ENCODE results near the gene TCEAL2.
"Not testable (repeated sequence)": the region's sequence is repeated elsewhere in the genome, so short reads cannot be mapped to it uniquely, and the experiment has no call there.

TCEAL2 gene

DNA sequence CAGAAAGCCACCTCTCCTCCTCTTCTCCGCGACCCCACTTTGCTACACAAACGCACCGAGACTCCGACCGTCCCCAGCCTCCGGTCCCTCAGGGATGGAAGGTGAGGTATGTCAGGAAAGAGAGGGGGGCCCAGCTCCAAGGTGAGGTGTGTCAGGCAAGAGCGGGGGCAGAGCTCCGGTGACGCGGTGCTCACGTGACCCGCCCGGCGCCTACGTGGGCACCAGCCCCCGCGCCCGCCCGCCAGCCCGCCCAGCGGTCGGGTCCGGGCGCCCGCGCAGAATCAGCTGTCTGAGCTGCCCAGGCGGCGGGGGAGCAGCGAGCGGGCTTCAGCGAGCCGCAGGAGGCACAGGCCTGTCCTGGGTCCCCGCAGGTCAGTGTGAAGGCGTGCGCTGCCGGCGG lies at the start of gene TCEAL2:
TCEAL2 (plus strand) TSS at position 244 of the 400 bp plus-strand sequence. CDS start 1,152 bp downstream, outside the sequence.
- in situ Hi-C loops (cut with HindIII; ENCODE audit: low sequenced_read_pairs), result not testable (repeated sequence)

DNA sequence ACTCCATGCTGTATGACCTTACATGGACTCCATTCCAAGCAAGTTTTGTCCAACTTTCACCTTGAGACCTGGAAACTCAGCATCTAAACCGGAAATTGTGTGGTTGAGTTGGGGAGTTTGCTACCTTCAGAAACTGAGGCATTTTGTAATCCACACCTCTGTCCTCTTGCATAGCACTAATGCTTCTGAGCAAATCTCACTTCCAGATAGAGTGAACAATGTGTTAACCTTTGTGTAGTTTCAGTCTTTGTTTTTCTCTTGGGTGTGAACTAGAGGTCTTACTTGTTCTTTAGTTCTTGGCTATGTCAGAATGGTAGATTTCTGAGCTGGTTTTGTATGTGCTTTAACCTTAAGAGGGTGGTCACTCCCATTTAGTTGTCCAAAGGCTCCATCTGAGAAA lies 48.1 kb upstream of the TCEAL2 start:
- in situ Hi-C loops (cut with HindIII; ENCODE audit: low sequenced_read_pairs), result no loop called here

DNA sequence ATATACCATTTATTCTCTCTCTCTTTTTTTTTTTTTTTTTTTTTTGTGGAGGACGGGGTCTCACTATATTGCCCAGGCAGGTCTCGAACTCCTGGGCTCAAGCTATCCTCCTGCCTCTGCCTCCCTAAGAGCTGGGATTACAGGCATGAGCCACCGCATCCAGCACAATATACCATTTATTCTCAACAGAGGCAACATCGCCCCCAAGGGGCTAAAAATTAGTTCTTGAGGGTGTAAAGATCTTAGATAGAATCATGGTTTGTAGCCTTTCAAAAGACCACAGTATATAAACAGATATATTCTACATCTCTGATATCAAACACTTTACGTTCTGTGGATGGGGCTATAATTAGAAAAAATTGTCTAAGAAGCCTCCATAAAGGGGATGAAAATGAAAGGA lies 39.8 kb upstream of the TCEAL2 start:
- in situ Hi-C loops (cut with HindIII; ENCODE audit: low sequenced_read_pairs), result no loop called here

DNA sequence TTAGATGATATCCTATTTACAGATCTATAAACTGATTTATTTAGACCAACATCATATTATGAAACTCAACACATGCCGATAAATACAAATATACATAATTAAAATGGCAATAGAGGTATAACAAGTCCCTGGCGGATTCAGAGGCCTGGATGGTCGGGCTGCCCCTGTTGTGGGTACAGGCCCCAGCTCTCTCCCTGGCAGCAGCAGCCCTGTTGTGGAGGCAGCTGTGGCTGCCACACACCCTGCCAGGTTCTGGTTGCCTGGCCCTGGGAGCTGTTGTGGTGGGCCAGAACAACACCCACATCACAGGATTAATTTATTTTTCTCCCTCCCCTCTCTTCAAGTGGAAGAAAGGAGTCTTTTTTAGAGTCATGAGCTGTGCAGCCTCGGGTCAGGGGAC lies 12.1 kb upstream of the TCEAL2 start:
- in situ Hi-C loops (cut with HindIII; ENCODE audit: low sequenced_read_pairs), result no loop called here

DNA sequence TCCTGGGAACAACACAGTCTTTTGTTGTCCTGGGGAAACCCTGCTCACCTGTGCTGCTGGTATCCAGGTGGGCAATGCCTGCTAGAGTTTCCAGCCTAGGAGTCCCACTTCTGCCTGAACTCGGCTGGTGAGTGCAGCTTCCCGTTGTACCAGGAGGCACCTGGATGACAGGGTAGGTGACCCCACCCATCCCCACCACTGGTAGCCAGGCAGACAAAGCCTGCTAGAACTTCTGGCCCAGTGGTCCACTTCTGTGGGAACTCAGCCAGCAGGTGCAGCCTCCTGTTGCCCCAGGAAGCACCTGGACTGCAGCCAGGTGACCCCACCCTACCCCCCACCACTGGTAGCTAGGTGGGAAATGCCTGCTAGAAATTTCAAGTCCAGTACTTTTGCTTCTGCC lies 9.7 kb upstream of the TCEAL2 start:
- in situ Hi-C loops (cut with HindIII; ENCODE audit: low sequenced_read_pairs), result no loop called here

DNA sequence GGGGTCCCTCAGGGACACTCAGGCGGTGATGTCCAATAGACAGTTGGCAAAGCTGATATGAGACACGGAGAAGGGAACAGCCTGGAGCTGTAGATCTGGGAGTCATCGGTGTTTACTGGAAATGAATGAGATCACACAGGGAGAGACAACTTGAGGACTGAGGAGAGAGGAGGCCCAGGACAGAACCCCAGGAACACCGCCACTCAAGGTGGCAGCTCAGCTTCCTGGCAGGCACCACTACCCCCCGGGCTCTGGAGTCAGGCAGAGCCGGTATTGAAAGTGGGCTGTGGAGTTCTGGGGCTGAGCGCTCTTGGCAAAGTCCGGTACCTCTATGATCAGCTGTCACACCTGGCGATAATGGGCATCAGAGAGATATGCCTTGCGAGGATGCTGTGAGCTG lies 465 bp upstream of the TCEAL2 start:
- in situ Hi-C loops (cut with HindIII; ENCODE audit: low sequenced_read_pairs), result not testable (repeated sequence)

DNA sequence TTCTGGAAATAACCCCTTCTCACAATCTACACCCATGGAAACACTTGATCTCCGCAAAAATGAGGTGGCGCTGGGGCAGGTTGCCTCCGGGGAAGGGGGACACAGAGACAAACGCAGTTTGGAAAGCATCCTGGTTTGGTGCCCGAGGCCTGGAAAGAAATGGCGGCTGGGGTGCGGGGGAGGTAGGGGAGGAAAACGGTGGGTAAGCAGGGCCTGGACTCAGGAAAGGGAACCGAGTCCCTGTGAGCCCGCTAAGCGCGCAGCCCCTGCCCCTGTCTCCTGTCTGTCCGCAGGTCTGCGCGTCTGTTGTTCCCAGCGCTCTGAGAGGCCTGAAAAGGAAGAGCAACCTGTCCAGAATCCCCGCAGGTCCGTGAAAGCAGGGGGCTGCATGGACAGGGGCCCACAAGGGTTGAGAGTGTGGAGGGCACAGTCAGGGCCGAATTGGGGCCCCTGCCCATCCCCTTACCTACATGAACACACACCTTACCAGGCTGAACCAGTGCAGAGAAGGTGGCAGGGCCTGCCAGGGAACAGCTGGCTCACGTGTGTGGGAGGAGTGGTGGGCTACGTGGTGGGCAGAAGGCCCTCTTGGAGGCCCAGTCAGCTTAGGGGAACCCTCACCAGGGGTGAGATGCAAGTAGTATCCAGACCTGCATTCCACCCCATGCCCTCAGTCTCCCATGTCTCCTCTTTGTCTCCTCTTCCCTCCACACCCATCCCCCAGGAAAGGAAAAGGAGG lies 770 bp downstream of the TCEAL2 start:
- in situ Hi-C loops (cut with HindIII; ENCODE audit: low sequenced_read_pairs), result not testable (repeated sequence)

DNA sequence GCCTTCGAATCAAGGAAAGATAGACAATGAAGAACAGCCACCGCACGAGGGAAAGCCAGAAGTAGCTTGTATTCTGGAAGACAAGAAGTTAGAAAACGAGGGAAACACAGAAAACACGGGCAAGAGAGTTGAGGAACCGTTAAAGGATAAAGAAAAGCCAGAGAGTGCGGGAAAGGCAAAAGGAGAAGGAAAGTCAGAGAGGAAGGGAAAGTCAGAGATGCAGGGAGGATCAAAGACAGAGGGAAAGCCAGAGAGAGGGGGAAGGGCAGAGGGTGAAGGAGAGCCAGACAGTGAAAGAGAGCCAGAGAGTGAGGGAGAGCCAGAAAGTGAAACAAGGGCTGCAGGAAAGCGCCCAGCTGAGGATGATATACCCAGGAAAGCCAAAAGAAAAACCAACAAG lies 1.4 kb downstream of the TCEAL2 start:
- in situ Hi-C loops (cut with HindIII; ENCODE audit: low sequenced_read_pairs), result no loop called here

DNA sequence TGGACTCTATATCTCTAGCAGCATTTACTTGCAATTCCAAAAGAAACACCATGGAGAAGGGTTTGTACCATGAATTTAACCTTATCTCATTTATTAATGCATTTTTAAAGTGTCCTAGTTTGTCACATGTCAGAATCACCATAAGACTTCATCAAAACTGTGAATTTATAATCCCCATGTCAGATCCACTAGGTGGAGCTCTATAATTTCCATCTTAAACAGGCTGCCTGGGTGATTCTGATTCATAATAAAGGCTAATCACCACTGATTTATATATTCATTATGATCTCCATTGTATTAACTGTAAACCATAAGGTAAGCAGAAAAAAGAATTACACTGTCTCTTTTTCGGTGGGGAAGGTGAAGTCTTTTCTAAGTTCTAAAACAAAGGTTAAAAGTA lies 4.0 kb downstream of the TCEAL2 start:
- in situ Hi-C loops (cut with HindIII; ENCODE audit: low sequenced_read_pairs), result no loop called here

DNA sequence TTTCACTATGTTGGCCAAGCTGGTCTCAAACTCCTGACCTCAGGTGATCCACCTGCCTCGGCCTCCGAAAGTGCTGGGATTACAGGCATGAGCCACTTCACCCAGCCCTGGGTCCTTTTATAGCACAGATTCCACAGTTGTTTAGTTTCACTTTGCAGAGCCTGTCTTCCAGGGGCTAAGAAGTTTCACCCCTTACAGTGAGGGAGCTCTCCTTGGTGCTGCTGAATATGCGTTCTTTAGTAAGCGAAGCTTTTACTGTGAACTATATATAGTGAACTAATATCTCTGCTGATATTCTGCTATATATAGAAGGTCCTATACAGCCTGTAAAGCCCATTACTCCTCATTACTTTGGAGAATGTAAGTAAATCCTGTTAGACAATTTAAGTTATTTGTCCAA lies 12.6 kb downstream of the TCEAL2 start:
- in situ Hi-C loops (cut with HindIII; ENCODE audit: low sequenced_read_pairs), result no loop called here

DNA sequence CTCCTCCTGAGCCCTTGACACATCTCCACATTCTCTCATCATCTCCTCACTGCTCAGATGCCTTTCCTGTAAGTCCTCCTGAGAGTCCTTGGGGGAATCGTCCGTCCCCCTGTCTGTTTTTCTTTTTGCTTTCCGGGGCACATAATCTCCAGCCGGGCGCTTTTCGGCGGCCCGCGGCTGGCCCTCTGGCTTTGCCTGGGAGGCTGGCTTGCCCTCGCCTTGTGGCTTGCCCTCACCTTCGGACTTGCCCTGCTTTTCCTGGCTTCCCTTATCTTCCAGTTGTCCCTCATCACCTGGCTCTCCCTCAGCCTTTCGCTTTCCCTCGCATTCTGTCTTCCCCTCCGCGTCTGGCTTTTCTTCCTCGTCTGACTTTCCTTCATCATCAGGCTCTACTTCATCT lies 15.4 kb downstream of the TCEAL2 start:
- in situ Hi-C loops (cut with HindIII; ENCODE audit: low sequenced_read_pairs), result not testable (repeated sequence)

DNA sequence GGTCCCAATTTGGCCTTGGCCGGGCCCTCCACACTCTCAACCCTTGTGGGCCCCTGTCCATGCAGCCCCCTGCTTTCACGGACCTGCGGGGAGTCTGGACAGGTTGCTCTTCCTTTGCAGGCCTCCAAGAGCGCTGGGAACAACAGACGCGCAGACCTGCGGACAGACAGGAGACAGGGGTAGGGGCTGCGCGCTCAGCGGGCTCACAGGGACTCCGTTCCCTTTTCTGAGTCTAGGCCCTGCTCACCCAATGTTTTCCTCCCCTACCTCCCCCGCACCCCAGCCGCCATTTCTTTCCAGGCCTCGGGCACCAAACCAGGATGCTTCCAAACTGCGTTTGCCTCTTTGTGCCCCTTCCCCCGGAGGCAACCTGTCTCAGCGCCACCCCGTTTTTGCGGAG lies 16.2 kb downstream of the TCEAL2 start:
- in situ Hi-C loops (cut with HindIII; ENCODE audit: low sequenced_read_pairs), result not testable (repeated sequence)

DNA sequence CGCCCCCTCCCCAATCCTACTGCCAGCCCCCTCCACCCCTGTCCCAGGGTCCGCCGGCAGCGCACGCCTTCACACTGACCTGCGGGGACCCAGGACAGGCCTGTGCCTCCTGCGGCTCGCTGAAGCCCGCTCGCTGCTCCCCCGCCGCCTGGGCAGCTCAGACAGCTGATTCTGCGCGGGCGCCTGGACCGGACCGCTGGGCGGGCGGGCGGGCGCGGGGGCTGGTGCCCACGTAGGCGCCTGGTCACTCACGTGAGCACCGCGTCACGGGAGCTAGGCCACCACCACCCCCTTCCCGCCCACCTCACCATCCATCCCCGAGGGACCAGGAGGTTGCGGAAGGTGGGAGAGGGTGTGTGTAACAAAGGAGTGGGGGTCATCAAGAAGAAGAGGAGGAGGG lies 16.8 kb downstream of the TCEAL2 start, which contains the start of gene TCEAL6:
TCEAL6 (minus strand) TSS at position 208 of the 400 bp plus-strand sequence.
- in situ Hi-C loops (cut with HindIII; ENCODE audit: low sequenced_read_pairs), result not testable (repeated sequence)

DNA sequence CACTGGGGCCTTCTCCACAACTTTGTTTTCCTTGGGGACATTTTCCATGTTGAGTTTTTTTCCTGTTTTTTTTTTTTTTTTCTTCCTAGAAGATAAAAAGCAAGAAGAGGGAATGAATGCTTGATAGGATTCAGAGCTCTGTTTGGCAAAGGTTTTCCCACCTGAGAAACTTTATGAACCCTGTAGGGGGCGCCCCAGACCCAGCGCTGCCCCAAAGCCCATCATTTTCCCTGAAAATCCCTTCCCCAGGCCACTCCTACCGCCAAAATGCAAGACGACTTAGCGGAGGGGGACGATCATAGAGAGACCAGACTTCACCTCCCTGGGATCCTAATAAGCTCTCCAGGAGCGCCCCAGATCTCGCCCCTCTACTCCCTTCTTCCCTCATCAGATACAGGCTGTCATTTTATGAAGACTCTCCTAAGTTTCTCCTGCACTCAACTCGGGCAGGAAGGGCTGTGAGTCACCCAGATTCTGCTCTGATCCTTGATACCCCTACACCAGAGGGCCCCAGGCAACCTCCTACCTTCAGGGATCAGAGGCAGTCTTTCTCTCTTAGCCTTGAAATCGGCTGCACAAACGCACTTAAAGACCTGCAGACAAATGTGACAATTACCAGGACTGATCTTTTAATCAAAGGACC lies 28.9 kb downstream of the TCEAL2 start:
- in situ Hi-C loops (cut with HindIII; ENCODE audit: low sequenced_read_pairs), result no loop called here

DNA sequence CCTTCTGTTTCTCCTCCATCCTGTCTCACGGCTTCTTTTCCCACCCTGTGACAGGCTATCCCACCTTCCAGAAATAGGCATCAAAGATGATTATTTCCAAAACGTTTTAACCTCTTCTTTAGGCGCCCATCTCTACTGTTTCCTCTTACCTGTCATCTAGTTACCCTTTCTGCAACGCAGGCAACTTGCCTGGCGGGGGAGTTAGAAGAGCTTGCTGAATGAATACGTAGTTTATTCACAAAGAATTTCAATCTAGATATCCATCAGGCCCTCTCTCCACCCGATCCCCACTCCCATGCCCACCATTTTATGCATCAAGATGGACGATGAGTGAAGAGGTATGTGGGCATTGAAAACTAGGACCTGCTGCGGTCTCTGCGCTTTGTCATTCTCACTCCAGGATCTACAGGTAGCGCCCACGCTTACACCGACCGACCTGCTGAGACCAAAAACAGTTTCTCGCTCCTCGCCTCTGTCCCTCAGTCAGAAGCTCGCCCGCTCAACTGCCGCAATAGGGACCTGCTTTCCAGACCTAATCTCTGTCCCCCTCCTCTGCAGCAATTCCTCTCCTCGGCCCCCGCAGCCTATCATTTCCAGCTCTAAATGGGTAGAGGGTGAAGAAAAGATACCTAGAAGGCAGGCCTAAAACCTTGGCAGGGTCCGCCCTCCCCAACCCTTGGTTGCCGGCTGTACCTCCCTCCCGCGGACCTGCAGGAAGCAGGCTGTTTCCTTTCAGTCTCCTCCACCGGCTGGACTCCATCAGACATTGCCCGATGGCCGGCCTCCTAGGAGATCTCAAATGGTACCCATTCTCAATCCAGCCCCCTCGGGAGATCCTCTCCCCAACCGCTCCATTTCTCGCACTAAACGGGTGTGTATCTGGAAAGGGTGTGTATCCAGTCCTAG lies 29.7 kb downstream of the TCEAL2 start:
- in situ Hi-C loops (cut with HindIII; ENCODE audit: low sequenced_read_pairs), result no loop called here

DNA sequence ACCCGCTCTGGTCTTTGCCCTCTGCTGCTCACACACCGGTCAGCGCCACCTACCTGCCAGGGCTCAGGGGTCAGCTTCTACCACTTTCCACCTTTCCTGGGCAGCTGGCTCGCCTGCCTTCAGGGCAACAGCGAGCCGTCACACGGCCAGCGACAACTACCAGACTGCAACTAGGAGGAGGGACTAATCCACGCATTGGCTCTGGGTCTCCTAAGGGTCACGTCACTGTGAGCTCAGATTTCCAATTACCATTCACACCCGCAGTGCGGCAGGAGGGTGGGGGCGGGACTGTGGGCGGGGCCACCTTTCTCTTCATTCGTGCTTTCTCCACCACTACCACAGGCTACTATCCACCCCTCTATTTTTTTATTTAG lies 30.3 kb downstream of the TCEAL2 start, which contains the start of gene BEX5:
BEX5 (minus strand) TSS at position 172 of the 374 bp plus-strand sequence. CDS start 1,712 bp downstream, outside the sequence.
- in situ Hi-C loops (cut with HindIII; ENCODE audit: low sequenced_read_pairs), result no loop called here
